Panc1 (cell line): ENCODE measurements around the gene MYOT. TPM values are rescaled to one million over a fixed set of nuclear protein-coding genes. Genes with fewer than 3 reads are reported as not detected.

Experiments used
- ATAC-seq: fragments of 200-7000 bp; cut with Tn5 transposase; 2 replicates; pipeline ENCODE4 v1.9.1; 2020; ENCODE audit warnings: mild to moderate bottlenecking, moderate library complexity
- Bru-seq: library from RNA; stranded (reverse); fragments of 400-500 nt; gene quantifications from one replicate; lab custom pipeline; 2021; lab: Mats Ljungman, UMichigan
- BruChase-seq, 2 experiments: library from RNA; stranded (reverse); fragments of 400-500 nt; gene quantifications; one replicate each; lab custom pipeline; 2021; lab: Mats Ljungman, UMichigan
- BruUV-seq: library from RNA; stranded (reverse); fragments of 400-500 nt; replicated peaks from 2 replicates; lab custom pipeline; 2021; lab: Mats Ljungman, UMichigan
- CTCF ChIA-PET: fragments of 300-600 bp; sonication (Branson Sonifier 250); formaldehyde crosslinking; loops from one replicate; lab custom pipeline; 2022; ENCODE audit warnings: antibody characterized with exemption; lab: Charles Lee
- POLR2A ChIA-PET: fragments of 300-600 bp; sonication (Branson Sonifier 250); formaldehyde crosslinking; loops from one replicate; lab custom pipeline; 2022; ENCODE audit warnings: antibody characterized with exemption; lab: Charles Lee
- DNase-seq: peaks from one replicate; pipeline ENCODE4 v3.0.0-alpha.2; 2010; ENCODE audit warnings: low read depth, low spot score
- H3K27ac ChIP-seq: 2 replicates; pipeline ENCODE4 v1.5.1; 2011; ENCODE audit warnings: mild to moderate bottlenecking, low read length, inconsistent platforms
- H3K27me3 ChIP-seq: fragments of 200-500 bp; sonication (Bioruptor generic); 2 replicates; pipeline ENCODE4 v1.6.0; 2014; ENCODE audit warnings: low read length, inconsistent platforms; ENCODE audit not compliant: control insufficient read depth, insufficient read depth
- H3K36me3 ChIP-seq: fragments of 200-500 bp; sonication (Bioruptor generic); 2 replicates; pipeline ENCODE4 v1.5.1; 2014; ENCODE audit warnings: inconsistent platforms, mild to moderate bottlenecking, low read length, moderate library complexity; ENCODE audit not compliant: control insufficient read depth, insufficient read depth
- H3K4me1 ChIP-seq: 2 replicates; pipeline ENCODE4 v1.5.1; 2011; ENCODE audit warnings: inconsistent platforms, mild to moderate bottlenecking, low read length, moderate library complexity; ENCODE audit not compliant: control insufficient read depth, insufficient read depth
- H3K4me3 ChIP-seq, 2 experiments: 2 replicates each; pipeline ENCODE4 v1.5.1; 2011 to 2012; ENCODE audit warnings: low read depth in 2 of 2, low read length in 2 of 2, mild to moderate bottlenecking in 2 of 2, inconsistent platforms in 1 of 2, moderate library complexity in 1 of 2
- H3K9me3 ChIP-seq: fragments of 200-500 bp; sonication (Bioruptor generic); 2 replicates; pipeline ENCODE4 v1.5.1; 2014; ENCODE audit warnings: low read depth, mild to moderate bottlenecking, inconsistent platforms, low read length, moderate library complexity; ENCODE audit not compliant: control insufficient read depth, insufficient read depth
- CTCF ChIP-seq: fragments of 450-650 bp; IDR thresholded peaks from 2 replicates; pipeline ENCODE4 v1.5.1; 2017; ENCODE audit warnings: mild to moderate bottlenecking
- POLR2AphosphoS5 ChIP-seq: IDR thresholded peaks from 2 replicates; pipeline ENCODE4 v1.6.1; 2012; ENCODE audit warnings: mild to moderate bottlenecking, low read depth, low read length, moderate library complexity
- REST ChIP-seq, 2 experiments: IDR thresholded peaks; 2 replicates each; pipeline ENCODE4 v1.6.1; 2011 to 2012; ENCODE audit warnings: low read depth in 2 of 2, control low read depth in 1 of 2, low read length in 1 of 2, mild to moderate bottlenecking in 1 of 2, moderate library complexity in 1 of 2; ENCODE audit not compliant: insufficient read depth in 1 of 2
- SIN3A ChIP-seq: IDR thresholded peaks from 2 replicates; pipeline ENCODE4 v1.6.1; 2012; ENCODE audit warnings: low read depth, mild to moderate bottlenecking, low read length, moderate library complexity, borderline replicate concordance; ENCODE audit not compliant: insufficient read depth
- TCF7L2 ChIP-seq: IDR thresholded peaks from 2 replicates; pipeline ENCODE4 v1.6.1; 2011; ENCODE audit warnings: mild to moderate bottlenecking, low read depth, low read length, inconsistent platforms
- in situ Hi-C: cut with HindIII; loops from 2 replicates; pipeline ENCODE4 v1.10.0; 2016; ENCODE audit warnings: low sequenced_read_pairs, low pct_unique_long_range_greater_than_20kb
- intact Hi-C: fragments of 100-400 bp; cut with micrococcal nuclease; formaldehyde crosslinking; loops from one replicate; pipeline ENCODE4 v1.10.0; 2022; ENCODE audit not compliant: unreplicated experiment
- long read RNA-seq: library from polyadenylated mRNA; unstranded; transcript quantifications from one replicate; pipeline ENCODE4 v2.0.0, GENCODE V29; 2021; ENCODE audit not compliant: unreplicated experiment
- polyA plus RNA-seq: library from polyadenylated mRNA; unstranded; fragments of >200 nt; gene quantifications from one replicate; pipeline ENCODE4 v1.2.1, GENCODE V29; 2012; ENCODE audit warnings: missing spikeins; ENCODE audit not compliant: insufficient read length
- total RNA-seq: library from RNA; stranded (reverse); gene quantifications from one replicate; pipeline ENCODE4 v1.2.1, GENCODE V29; 2021; ENCODE audit not compliant: unreplicated experiment

The MYOT gene
- total RNA-seq = not detected
- polyA plus RNA-seq = not detected
- Bru-seq, nascent RNA = not detected
- BruChase-seq, experiment 1, labeled RNA remaining after a 2-hour chase = not detected
- not detected for BruChase-seq, experiment 2, labeled RNA remaining after a 6-hour chase
- long read RNA-seq, partial matches to known transcripts = 0 of 6 reads
- long read RNA-seq, other reads (novel, unspliced or antisense) = 6 of 6 reads

GRCh38 chr5:137867664-137868063 is at the start of gene MYOT:
Gene MYOT, plus strand, starts transcription at chr5:137867860. Its CDS starts 2,792 bp downstream, at chr5:137870652.
- no peaks in the 10 kb centered on the region for H3K4me1 ChIP-seq
- intact Hi-C loops = no loop called here
- no peaks in the 10 kb centered on the region for H3K27me3 ChIP-seq
- ChIA-PET POLR2A (no interaction called here), CTCF (no interaction called here)
- in situ Hi-C loops = no loop called here
- no peaks in the 10 kb centered on the region for H3K36me3 ChIP-seq
- TF ChIP-seq TCF7L2 (no peak), CTCF (no peak), REST (IDR thresholded peaks at IDR 0.05; ENCODE audit: insufficient read depth in 1 of 2, low read depth in 2 of 2, low read length in 1 of 2) (no peak), SIN3A (no peak), POLR2AphosphoS5 (no peak)
- no peak for ATAC-seq
- BruUV-seq = no TSS peak
- no peaks in the 10 kb centered on the region for H3K9me3 ChIP-seq
- H3K4me3 ChIP-seq = no peak within 1 kb of the TSS
- H3K27ac ChIP-seq = no peak within 1 kb of the TSS
- no peak for DNase-seq

- no peak for DNase-seq
- TF ChIP-seq SIN3A (no peak), POLR2AphosphoS5 (no peak), TCF7L2 (no peak), CTCF (no peak), REST (IDR thresholded peaks at IDR 0.05; ENCODE audit: insufficient read depth in 1 of 2, low read depth in 2 of 2, low read length in 1 of 2) (no peak)
- ChIA-PET POLR2A (no interaction called here), CTCF (no interaction called here)
- H3K4me1 ChIP-seq = no peaks in the 10 kb centered on the region
- no TSS peak for BruUV-seq
- in situ Hi-C loops (no loop called here), intact Hi-C loops (no loop called here)
- no peak overlapping the region for H3K27ac ChIP-seq
- H3K9me3 ChIP-seq = no peaks in the 10 kb centered on the region
- H3K27me3 ChIP-seq = no peaks in the 10 kb centered on the region; the same call in 1 of the 2 replicates
- H3K36me3 ChIP-seq = no peaks in the 10 kb centered on the region
- no peak overlapping the region for H3K4me3 ChIP-seq
- no peak for ATAC-seq
Observed at GRCh38 chr5:137819766-137820165, 47.9 kb upstream of the MYOT start.
